PFSK-1 (cell line): ENCODE measurements around the gene TP53BP2.

Experiments
- FOXP2 ChIP-seq: optimal IDR thresholded peaks from 2 replicates; pipeline ENCODE3; 2011; ENCODE audit warnings: borderline replicate concordance, control low read depth, inconsistent platforms; ENCODE audit not compliant: insufficient read depth; ENCODE audit errors: extremely low read length, extremely low read depth
- POLR2AphosphoS5 ChIP-seq: IDR thresholded peaks from 2 replicates; pipeline ENCODE4 v1.6.1; 2012; ENCODE audit warnings: low read depth, mild to moderate bottlenecking, control low read depth, low read length, moderate library complexity
- REST ChIP-seq, 2 experiments: IDR thresholded peaks; 2 replicates each; pipeline versions ENCODE4 v1.6.1 to v1.8.0; 2011 to 2012; ENCODE audit warnings: low read depth in 2 of 2, low read length in 2 of 2, control low read depth in 1 of 2, inconsistent platforms in 1 of 2, mild to moderate bottlenecking in 1 of 2, moderate library complexity in 1 of 2; ENCODE audit not compliant: insufficient read depth in 1 of 2
- SIN3A ChIP-seq: IDR thresholded peaks from 2 replicates; pipeline ENCODE4 v1.6.1; 2012; ENCODE audit warnings: mild to moderate bottlenecking, low read length, moderate library complexity, borderline replicate concordance; ENCODE audit not compliant: insufficient read depth
- TAF1 ChIP-seq: IDR thresholded peaks from 2 replicates; pipeline ENCODE4 v1.6.1; 2012; ENCODE audit warnings: low read length, control low read depth, borderline replicate concordance; ENCODE audit not compliant: insufficient read depth

TP53BP2 gene

GRCh38 chr1:223774134-223774814 lies 71.5 kb downstream of the TP53BP2 start:
- TF ChIP-seq FOXP2 (no peak), REST (IDR thresholded peaks at IDR 0.05; ENCODE audit: insufficient read depth in 1 of 2, low read depth in 2 of 2, low read length in 2 of 2) (no peak)

GRCh38 chr1:223772771-223773160 lies 73.0 kb downstream of the TP53BP2 start:
- no peak for TF ChIP-seq POLR2AphosphoS5
- no peak for TF ChIP-seq FOXP2
- TF ChIP-seq REST (IDR thresholded peaks at IDR 0.05; ENCODE audit: insufficient read depth in 1 of 2, low read depth in 2 of 2, low read length in 2 of 2): no peak

DNA sequence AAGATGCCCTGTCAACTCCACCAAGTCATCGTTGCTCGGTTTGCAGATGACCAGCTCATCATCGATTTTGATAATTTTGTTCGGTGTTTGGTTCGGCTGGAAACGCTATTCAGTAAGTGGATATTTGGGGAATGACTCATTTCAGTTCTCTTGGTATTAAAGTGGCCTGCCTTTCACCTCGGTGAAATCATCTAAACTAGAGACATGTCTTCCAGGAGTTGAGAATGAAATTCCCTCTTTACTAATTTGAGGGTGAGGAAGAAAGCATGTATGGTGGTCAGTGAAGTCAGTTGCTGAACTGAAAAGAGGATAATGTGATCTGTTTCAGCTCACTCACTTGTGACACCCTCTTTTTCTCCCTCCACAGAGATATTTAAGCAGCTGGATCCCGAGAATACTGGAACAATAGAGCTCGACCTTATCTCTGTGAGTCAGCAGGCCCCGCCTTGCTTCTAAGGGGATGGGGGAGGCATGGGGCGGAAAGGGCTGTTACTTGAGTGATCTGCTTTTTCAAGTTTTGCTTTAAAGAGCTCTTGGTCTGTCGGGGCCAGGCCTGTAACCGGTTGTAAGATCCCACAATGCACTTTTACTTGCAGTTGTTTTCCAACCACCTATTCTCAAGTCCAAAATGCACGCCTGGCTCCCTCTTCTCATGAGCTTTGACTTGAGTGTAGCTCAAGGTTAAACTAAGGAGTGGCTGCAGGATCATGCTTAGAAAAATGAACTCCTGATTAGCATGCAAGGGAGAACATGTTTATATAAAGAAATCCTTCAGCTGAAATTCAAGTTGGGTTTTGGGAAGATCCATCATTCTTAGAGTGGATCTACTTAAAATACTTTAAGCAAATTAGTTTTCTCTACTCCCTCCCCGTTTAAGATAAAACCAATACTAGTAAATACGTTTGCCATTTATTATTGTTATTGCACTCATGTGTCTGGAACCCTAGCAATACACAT lies 73.7 kb downstream of the TP53BP2 start:
- TF ChIP-seq REST (IDR thresholded peaks at IDR 0.05; ENCODE audit: insufficient read depth in 1 of 2, low read depth in 2 of 2, low read length in 2 of 2) (no peak), SIN3A (no peak), TAF1 (no peak), FOXP2 (no peak), POLR2AphosphoS5 (no peak)

GRCh38 chr1:223771469-223771813 lies 74.3 kb downstream of the TP53BP2 start:
- TF ChIP-seq SIN3A (no peak), POLR2AphosphoS5 (no peak)

GRCh38 chr1:223770621-223771315 lies 75.0 kb downstream of the TP53BP2 start:
- no peak for TF ChIP-seq TAF1
- no peak for TF ChIP-seq POLR2AphosphoS5
- no peak for TF ChIP-seq FOXP2
- no peak for TF ChIP-seq SIN3A
- TF ChIP-seq REST (IDR thresholded peaks at IDR 0.05; ENCODE audit: insufficient read depth in 1 of 2, low read depth in 2 of 2, low read length in 2 of 2): no peak
